HG03060 (cell line): Measurements from ENCODE around the gene SDR39U1.

Source experiments
- ATAC-seq: cut with Tn5 transposase; IDR thresholded peaks from one replicate; pipeline ENCODE4 v1.9.1; 2021; ENCODE audit warnings: low read depth, moderate number of reproducible peaks; ENCODE audit not compliant: unreplicated experiment

The SDR39U1 gene

GRCh38 chr14:24392325-24393091 is 50.1 kb downstream of the SDR39U1 start:
- no peak for ATAC-seq

- ATAC-seq: no peak
Measured at GRCh38 chr14:24390701-24391468, 51.7 kb downstream of the SDR39U1 start.
